ENCODE data around the gene ATG2A. TPM values are rescaled to one million over a fixed set of nuclear protein-coding genes. Genes with fewer than 3 reads are reported as not detected.
A peak's percentile ranks its signal among the peaks of the same experiment; 100 is the strongest.

ATG2A gene
- polyA plus RNA-seq, 1 donor: 15.3 TPM

DNA sequence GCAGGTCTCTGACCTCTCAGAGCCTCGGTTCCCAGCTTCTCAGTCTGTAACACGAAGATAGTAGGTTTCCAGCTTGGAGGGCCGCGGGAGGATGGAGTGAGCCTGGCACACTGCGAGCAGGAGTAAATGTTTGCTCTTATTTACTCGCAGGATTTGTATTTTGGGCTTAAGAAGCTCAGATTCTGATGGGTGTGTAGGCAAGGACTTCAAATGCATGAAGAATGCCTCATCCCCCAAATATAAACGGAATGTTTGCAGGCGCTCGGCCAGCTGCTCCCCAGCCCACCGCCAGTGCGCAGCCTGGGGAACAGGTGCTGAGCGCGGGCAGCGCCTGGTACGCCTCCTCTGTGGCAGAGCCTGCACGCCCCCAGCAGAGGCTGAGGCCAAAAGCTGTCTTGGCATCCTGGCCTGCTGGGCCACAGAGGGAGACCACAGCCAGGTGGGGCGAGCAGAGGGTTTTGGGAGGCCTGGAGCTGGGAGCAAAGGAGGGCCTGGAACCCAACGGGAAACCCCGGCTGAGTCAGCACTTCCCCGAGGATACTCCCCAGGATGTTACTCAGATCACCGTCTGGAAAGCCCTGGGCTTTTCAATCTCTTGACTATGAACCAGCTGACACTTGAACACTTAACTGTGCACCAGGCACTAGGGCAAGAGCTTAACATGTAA, 48.0 kb downstream of the ATG2A start:
- DNase-seq: no peak

DNA sequence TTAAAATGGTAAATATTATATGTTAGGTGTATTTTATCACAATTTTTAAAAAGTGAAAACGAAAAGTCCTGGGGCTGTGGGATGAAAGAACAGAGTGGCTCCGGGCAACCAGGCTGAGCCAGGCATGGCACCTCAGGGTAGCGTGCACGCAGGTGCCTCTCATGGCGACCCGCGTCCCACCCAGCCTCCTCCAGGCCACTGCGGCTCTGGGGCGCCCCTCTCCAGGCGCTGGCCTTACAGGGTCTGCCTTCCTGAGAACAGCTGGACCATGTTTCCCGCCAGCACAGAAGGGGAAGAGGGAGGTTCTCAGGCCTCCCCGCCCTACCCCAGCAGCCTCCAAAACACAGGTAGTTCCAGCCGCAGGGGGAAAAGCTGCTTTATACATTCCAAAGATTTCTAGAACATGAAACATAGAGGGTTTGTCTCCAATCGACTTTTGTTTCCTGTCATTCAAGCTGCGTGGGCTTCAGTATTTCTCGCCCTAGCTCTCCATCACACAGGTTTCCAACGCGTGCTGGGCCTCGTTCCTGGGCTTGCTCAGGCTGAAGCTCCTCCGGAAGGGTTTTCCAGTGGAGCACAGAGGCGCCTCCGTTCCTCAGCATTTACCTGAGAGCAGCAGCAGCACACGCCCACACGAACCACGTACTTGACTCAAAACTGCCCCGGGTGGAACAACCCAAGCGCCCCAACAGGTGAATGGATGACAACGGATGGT, 49.1 kb downstream of the ATG2A start:
- DNase-seq: no peak

DNA sequence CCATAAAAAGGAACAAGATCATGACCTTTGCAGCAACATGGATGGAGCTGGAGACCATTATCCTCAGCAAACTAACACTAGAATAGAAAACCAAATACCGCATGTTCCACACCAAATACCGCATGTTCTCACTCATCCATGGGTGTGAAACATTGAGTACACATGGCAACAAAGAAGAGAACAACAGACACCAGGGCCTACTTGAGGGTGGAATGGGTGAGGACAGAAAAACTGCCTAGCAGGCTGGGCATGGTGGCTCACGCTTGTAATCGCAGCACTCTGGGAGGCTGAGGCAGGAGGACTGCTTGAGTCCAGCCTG, 50.9 kb downstream of the ATG2A start:
- no peak for DNase-seq

DNA sequence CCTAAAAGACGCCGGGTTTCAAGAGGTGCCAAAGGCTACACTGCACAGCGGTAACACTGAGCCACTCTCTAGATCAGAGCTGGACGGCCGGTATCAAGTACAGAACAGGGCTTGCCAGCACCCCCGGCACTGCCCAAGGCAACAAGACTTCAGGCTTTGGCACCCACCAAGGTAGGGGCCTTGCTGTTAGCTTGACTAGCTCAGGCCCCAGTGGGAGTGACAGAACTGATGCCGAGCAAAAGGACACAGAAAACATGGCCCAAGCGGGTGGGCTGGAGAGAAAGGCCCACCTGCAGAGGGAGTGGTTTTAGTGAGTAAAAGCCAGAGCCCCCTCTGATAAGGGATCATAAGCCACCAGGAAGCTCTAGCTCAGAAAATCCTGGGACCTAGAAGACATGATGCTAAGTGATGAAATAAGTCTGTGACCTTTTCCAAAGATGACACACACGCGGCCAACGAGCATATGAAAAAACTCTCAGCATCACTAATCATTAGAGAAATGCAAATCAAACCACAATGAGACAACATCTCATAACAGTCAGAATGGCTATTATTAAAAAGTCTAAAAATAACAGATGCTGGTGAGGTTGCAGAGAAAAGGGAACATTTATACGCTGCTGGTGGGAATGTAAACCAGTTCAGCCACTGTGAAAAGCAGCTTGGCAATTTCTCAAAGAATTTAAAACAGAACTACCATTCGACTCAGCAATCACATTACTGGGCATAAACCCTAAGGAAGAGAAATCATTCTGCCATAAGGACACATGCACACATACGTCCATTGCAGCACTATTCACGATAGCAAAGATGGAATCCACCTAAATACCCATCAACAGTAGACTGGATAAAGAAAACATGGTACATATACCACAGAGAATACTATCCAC, 51.5 kb downstream of the ATG2A start:
- DNase-seq: no peak

DNA sequence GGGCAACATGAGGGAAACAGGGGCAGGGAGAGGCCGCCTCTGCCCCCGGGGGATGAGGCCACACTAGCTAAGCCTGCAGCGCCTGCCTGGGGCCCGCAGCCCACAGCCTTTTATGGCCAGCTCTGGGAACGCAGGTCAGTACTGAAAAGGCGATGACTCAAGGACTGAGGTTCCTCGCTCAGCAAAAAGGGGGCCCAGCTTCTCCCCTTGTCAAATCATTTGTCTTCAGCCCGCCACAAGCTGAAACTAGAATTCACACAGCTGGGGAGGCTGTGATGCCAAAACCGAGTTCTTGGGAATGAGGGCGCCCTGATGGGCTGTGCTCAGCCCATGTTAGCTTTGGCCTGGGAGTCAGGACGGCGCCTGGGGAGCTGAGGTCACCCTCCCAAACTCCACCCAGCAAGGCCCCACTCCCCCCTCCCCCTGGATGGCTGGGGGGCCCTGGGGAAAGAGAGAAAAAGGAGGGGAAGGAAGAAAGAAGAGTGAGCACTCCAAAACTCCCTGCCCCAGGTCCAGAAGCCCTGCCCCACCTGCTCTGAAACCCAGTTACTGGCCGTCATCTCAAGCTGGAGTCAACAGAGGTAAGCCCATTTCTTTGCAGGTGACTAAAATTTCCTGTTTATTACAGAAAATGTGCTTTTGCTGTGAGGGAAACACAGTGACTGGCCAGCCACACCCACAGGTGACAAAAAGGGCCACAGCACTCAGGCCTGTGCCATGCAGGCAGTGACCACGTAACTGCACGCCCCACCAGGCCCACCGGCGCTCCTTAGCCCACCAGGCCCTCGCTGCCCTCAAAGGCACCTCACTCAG, 52.3 kb downstream of the ATG2A start:
- DNase-seq: peak; percentile 79

DNA sequence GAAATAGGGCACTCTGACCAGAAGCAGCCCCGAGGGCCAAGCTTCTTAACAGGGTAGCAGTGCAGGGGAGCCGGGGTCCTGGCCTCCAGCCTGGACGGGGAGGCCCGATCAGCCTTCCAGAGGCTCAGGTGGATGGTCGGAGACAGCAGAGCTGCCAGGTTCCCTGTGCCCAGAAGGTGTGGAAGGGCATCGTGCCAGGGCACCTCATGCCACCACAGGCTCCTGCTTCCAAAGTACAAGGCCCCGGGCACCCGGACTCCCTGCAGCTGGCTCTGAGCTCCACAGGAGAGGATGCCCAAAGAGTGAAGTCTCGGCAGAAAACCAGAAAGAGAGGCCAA, 52.9 kb downstream of the ATG2A start:
- DNase-seq: no peak

DNA sequence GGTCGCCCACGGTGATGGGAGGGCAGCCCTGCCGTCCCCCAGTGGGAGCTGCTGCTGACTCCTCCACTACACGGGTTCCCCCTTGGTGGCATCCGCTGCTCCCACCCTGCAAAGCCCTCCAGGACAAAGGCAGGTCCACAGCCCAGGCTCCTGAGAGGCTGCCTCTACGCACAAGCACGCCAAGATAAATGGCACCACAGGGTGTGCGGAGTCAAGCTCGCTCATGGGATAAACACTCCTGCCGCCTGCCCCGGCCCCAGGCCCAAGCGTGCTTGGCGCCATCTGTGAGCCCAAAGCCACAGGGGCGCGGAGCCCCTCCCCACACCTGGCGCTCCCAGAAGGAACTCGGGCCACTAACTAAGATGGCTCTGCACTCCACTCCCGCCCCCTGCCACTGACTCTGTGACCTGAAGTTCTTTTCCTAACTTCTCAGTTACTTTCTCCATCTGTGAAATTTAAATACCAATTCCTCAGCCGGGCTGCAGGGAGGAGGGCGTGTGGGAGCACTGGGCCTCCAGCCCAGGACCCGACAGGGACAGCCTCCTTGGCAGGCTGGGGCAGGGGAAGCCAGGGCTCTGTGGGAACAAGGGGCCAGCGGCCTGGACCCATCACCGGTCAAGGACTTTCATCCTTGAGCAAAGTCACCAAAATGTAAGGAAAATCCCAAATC, 53.5 kb downstream of the ATG2A start:
- DNase-seq: no peak

DNA sequence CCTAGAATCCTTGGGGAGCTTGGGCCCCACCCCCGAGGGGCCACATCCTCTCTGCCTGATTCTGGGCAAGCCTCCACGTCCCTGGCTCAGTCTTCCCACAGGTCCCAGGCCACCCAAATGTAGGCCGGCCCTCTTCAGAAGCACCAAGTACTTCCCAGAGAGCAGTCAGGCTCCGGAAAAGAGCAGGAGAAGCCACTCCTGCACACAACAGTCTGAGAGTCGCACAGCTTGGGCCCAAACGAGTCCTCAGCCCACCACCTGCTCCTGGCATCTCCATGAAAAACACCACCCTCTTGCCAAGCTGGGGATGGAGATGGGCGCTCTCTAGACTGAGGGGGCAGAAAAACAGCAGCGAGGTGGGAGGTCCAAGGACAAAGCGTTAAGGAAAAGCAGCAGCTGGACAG, 54.0 kb downstream of the ATG2A start:
- DNase-seq: no peak

DNA sequence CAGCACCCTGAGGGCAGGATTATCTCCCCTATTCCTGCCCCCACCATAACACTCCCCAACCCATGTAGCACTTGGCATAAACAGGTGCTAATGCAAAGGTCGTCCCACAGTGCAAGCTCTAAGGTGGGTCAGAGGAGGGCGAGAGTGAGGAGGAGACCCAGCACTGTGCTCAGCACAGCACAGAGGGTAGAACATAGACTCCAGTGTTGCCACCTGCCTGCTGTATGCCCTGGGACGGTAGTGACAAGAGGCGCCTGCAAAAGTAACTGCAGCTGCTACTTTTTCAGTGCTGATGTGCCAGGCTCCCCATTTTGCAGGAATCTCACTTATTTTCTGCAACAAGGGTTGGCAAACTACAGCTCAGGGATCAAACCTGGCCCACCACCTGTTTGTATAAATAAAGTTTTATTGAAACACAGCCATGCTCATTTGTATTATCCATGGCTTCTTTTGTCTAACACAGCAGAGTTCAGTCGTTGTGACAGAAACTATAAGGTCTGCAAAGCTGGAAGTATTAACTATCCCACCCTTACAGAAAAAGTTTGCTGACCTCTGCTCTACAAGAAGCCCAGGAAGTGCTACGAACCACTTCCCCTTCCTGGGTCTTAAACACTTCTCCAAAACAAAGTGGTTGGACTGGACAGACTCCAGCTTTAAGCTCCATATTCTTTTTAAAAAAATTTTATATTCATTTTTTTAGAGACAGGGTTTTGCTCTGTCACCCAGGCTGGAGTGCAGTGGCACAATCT, 55.6 kb downstream of the ATG2A start:
- DNase-seq: no peak

DNA sequence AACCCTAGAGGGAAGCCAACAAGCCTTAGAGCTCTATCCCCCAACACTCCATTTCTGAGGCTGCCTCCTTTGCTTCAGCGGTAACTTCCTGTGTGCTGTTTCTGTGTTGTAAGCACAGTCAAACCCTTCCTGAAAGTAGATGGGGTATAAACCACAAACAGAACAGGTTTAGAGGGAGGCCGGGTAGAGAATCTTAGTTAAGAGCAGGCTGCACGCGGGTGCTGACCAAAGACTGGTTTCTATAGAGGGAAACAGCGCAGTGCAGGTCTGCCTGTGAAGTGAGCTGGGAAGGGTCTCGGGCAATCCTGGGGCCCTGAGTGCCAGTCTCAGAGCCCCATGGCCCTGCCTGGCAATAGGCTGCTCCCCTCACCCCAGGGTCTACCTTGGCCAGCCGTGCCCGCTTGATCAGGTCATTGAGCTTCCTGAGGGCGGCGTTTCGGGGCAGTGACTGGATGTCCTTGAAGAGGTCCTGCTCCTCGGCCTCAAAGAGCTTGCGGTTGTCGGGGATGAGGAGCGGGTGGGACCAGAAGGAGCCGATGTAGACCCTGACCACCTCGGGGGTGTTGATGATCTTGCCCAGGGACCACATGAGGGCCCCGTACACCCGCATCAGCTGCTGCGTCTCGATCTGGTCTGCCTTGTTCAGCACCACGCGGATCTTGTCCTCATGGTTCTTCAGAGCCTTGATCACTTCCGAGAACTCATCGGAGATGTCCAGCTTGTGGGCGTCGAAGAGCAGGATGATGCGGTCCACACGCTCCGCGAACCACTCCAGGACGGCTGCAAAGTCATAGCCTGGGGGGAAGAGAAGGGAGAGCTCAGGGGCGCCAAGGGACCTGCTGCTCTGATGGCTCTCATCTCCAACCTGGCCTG, 57.2 kb downstream of the ATG2A start:
- DNase-seq: no peak

DNA sequence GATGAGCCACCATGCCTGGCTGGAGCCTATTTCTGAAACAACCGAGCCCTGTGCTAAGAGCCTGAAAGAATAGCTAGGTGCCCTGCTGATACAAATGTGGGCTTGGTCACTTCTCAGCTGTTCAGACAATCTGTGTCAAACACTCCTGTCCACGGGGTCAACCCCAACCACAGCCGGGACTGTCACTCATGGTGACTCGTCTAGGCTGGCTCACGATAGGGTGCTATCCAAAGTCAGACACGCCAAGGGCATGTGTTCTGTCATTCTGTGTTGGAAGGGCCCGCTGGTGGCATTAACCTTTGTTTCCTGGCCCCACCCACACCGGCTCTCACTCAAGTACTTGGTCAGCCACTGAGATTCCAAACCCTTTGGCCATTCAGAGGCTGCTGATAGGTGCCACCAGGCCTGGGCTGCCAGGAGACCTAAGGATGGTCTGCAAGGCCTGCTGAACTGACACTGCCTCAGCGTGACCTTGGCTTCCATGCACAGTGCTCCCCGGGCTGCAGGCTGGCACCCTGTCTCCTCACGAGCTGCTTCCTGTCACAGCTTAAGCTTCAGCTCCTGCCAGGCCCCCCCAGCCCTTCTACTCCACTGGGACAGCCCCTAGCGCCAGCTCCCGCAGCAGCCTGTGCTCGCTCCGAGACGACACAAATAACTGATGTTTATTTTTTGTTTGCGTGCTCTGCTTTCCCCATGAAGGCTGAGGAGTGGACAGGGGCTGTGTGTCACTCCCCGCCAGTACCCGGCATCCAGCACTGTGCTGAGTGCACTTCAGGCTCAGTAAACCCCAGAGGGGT, 58.3 kb downstream of the ATG2A start:
- no peak for DNase-seq

DNA sequence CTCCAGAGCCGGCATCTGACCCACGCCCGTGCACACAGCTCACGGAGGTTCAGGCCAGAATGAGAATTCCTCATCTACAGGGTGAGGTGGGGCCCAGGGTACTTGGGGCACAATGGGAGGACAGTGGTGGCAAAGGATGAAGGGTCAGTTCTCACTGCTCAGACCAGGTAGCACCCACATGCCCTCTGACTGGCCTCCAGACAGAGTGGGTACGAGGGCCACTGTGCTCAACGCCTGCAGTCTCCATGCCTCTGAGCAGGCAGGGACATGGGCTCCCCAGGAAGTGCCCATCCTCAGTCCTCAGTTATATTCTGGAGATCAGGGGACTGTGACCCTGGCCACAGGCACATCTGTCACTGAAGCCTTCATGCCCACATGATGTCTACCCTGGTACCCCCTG, 59.5 kb downstream of the ATG2A start:
- DNase-seq: no peak

DNA sequence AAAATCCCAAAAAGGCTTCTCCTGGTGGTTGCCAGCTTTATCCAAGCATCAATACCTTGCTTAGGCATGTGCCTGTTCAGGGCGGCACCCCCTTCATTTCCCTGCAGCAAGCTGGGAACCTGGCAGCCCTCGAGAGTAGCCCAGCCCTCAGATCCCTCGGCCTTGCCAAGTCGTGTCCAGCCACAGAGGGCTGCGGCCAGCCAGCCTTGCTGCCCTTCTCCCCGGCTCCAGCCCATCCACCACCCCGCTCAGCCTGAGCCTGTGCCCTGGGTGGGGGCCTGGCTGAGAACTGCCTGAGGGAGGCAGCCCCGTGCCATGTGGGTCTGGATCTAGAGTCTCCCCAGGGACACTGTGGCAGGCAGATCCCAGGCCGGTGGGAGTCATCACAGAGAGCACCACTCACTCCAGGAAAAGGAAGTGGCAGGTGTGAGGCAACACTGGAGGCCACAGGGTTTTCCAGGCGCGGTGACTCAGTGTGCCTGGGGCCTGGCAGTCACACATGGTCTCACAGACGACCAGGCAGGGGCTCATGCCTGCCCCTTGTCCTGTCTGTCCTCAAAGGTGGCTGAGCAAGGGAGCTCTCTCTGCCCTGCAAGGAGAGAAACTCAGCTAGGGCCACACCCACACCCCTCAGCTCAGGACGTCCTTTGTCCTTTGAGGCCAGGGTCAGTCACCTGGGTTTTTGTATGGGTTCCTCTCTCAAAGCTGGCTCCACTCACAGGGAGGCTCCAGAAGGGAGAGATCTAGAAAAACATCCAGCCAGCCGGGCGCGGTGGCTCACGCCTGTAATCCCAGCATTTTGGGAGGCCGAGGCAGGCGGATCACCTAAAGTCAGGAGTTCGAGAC, 60.4 kb downstream of the ATG2A start:
- DNase-seq: no peak

DNA sequence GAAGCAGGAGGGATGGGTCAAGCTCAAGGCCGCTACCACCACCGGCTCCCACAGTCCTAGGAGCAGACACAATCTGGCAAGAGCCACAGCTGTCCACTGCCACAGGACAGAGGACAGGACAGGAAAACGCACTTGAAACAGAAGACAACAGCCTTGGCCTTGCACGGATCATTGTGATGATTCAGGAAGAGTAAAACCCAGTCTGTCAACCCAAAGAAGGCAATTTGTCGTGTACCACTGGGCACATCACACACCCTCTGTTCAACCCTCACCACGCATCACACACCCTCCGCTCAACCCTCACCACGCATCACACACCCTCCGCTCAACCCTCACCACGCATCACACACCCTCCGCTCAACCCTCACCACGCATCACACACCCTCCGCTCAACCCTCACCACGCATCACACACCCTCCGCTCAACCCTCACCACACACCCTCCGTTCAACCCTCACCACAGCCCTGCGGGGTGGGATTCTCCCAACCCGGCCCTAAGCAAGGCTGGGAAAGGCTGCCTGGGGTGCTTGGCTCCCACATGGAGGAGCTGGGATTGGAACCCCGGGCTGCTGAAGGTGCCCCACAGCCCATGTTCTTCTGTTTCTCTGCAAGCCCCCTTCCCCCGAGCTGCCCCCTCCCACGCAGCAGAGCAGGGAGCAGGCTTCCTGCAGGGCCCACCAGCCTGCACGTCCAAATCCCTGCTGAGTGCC, 61.3 kb downstream of the ATG2A start:
- no peak for DNase-seq

DNA sequence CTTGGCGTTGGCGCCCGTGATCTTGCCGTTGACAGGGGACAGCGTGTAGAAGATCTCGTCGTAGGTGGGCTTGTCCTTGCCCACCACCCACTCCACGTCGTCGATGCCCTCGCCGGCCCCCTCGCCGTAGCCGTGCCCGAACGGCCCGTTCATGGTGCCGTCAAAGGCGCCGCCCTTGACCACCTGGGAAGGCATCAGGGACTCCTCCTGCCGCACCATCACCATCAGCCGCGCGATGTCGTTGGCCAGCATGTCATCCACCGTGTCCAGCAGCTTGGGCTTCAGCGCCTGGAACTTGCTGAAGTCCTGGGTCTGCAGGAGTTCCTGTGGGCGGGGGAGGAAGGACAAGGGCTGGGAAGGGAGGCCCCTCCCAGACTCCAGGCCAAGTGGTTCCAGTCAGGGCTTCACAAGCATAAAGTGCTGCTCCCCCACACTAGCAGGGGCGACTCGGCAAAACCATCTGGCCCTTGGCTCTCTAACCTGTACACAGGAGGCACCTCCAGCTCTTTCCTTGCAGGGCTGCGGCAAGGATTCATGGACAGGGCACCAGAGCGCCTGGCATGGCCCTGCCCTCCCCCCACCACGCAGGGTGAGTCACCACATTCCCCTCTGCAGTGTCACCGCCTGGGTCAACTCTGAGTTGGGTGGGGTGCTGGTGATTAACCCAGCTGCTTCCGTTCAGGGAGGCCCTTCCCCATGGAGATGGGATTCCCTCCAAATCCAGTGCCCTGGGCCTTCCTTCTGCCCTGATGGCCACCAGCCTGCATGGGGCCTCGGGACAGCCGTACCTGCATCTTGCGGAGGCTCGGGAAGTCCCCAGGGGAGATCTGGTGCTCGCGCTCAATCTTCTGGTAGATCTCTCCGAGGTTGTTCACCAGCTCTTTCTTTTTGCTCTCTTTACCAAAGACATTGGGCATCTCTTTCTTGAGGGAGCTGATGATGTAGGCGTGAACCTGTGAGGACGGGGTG, 62.2 kb downstream of the ATG2A start:
- no peak for DNase-seq

DNA sequence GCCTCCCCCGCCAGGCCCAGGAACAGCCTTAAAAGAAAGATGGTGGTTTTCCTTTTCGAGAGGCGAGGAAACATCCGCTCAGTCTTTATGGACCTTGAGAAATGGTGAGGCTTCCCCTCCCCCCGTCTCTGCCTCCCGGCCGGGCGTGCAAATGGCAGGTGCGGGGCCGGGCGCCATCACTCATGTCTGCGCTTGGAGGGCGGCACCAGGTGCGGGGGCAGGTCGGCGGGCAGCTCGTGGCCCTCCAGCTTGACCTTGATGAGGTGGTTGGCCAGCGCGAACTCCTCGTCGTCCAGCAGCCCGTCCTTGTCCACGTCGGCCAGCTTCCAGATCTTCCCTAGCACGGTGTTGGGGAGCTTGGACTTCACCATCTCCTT, 62.9 kb downstream of the ATG2A start:
- no peak for DNase-seq

DNA sequence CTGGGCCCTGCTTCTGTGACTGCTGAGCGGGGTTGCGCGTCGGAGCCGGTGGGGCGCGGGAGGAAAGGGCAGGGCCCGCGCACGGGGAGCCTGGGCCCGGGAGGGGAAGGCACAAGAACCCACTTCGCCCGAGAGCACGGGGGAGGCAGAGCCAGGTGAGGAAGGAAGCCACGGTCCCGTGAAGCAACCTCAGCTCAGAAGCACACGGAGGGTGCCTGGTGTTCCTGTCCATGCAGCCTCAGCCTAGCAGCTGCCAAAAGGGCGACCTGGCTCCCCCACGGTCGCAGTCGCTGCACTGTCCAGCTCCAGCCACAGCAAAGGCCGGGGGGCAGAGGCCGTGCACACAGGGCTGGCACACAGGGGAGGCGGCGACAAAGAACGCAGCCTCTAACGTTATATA, 63.3 kb downstream of the ATG2A start:
- DNase-seq: no peak
